GM18858 (cell line): ENCODE results near the gene OPCML.

ENCODE experiments used
- ATAC-seq: cut with Tn5 transposase; IDR thresholded peaks from one replicate; pipeline ENCODE4 v1.9.1; 2021; ENCODE audit not compliant: unreplicated experiment

The OPCML gene

DNA sequence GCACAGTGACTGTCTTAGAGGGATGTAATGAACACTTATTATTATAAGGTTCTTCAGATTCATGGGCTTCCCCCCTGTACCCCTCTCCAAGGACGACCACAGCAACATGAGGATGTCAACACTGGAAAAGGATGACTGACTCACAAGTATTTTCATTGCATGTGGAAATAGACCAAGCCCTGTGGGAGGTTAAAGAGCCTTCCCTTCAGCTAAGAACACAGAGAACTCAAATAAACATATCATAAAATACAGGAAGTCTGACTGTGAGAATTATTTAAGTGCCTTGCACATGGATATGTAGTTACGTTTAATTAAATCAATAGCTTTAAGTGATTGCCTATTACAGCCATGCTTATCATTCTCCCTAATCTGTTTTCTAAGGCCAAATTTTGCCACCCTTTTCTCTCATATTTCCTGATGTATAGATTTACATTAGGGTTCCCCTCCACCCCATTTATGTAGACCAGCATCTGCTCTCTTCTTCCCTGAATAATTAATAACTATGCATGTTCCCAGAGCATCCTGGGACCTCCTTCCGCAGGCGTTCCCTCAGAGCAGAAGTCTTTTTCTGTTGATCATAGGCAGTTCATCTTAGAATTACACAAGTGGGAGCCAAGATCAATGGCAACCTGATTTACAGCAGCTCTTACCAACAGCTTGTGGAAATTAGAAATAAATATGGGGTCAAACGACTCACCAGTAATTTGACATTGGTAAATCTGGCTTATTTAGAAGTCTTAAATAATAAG lies 226.9 kb downstream of the OPCML start:
- no peak for ATAC-seq

DNA sequence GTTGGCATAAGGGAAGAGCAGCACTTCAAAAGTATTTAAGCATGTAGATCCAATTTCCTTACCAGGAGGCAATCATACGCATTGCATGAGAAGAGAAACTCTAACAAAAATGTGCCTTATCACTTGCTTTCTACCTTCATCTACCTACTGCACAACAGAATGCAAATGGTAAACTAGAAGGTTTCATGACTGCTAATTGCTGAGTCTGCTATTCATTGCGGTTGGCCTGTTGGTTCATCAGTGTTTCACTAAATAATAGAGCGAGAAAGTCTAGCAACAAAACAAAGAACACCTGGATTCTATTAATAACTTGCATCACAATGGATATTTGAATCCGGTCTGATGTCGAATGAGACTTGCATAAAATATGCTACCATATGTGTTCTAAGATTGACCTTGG lies 229.0 kb downstream of the OPCML start:
- ATAC-seq = no peak

DNA sequence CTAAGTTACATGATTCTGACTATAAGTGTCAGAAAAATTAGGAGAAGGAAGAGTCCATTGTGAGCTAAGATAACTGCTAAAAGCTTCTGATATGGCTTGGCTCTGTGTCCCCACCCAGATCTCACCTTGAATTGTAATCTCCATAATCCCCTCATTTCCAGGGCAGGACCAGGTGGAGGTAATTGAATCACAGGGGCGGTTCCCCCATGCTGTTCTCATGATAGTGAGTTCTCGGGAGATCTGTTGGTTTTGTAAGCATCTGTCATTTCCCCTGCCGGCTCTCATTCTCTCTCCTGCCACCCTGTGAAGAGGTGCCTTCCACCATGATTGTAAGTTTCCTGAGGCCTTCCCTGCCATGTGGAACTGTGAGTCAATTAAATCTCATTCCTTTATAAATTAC lies 230.2 kb downstream of the OPCML start:
- no peak for ATAC-seq

DNA sequence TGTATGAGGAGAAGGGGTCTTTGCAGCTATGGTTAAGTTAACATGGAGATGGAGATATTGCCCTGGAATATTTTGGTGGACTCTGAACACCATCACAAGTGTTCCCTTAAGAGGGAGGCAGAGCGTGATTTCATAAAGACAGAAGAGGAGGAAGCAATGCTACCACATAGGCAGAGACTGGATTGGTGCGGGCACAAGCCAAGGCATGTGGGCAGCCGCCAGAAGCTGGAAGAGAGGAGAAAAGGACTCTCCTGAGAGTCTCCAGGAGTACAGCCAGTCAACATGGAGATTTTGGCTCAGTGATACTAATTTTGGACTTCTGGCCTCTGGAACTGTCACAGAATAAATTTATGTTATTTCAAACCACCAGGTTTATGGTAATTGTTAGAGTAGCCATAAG lies 231.6 kb downstream of the OPCML start:
- ATAC-seq = no peak

DNA sequence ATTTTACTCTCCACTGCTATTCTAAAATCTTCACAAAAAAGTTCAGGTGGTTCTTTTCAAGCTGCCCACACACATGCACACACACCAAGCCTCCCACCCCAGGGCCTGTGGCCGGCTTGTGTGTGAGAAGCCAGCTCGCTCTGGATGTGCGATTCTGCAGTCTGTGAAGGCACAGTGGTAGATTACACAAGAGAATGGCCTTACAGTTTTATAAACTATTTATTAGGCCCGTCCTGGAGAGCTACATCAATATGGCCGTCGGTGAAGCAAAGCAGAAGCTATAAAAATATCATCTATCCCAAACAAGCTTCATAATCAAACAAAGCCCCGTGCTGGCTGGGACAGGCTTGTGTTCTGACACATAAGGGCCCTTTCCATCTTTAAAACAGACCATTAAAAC lies 240.5 kb downstream of the OPCML start:
- ATAC-seq = no peak

DNA sequence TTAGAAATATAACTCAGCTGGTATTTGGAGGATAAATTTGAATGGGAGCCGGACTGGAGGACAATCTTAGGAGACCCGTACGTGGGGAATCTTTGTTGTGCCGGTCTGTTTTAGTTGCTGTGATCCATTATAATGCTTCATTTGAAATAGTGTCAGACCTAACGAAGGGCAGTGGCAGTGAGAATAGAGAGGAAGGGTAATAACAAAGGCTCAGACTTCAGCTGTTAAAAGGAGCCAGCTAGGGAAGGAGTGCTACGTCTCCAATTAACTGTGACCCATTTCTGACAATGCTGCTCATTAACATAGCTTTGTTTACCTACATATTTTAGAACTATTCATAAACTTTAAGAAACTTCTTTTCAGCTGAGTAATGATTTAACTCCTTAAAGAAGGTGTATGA lies 246.9 kb downstream of the OPCML start:
- no peak for ATAC-seq

DNA sequence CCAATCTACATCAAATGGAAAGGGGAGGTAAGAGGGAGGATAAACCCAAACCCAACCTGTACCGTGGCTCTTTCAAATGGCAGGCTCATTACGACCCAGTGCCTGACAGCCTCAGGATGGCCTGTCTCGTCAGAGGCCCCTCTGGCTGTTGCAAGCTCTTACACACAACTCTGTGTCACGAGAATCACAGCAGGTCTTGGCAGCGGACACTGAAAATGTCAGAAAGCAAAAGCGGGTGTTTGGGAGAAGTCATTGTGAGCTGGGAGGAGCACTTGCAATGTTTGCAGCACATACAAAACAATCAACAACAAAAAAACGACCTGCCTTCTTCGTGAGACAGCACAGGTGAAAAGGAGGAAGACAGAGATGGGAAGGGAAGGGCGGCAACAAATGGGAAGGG lies 248.1 kb downstream of the OPCML start:
- no peak for ATAC-seq

DNA sequence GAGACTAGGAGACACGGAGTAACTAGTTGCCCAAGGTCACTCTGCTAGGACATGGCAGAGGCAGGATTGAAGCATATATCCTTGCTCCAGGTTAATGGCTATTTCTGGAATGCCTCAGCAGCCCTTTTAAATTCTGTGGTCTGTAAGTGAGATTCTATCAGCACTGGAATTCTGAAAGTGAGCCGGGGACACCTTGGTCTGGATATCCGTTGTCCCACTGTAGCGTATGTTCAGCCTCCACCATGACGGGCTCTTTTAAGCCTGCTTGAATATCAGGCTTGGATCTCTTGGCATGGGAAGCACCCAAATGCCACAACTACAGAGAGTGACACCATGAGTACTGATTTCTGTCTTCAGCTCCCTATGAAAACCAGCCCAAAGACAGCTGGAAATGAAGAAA lies 254.4 kb downstream of the OPCML start:
- ATAC-seq = no peak

DNA sequence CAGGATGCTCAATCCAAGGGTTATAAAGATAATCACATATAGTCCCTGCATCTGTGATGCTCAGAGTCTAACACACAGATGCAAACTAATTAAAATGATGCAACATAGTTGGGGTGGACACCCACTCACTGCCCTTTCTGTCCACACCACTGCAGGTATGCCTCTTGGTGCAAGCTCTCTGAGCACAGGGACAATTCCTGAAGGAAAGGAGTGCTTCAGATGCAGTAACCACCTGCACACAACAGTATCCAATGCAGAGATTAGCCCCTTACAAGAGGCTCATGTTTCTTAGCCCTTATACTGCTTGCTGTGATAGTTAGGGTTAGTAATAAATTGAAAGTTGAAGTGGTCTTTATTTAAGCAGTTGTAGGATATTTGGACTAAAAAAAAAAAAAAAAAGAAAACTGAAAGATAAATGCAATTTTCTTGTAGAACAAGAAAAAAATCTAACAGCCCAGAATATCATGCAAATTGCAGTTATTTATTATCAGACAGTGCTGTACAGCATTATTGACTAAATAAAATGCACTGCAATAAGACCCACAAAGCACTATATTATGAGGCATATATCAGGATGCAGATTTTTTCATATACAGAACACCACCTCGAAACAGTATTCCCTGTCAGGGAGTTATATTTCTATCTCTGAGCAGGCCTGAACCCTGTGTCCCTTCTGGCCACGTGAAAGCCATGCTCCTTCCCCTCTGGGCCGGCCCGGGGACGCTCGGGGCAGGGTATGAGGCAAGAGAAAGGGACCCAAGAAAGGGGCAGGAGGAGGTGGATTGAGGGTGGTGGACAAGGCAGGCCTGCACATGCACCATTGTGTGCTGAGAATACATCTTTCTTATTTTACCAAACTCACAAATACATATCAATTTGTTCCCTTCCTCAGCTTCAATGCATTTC lies 260.2 kb downstream of the OPCML start:
- ATAC-seq = no peak

DNA sequence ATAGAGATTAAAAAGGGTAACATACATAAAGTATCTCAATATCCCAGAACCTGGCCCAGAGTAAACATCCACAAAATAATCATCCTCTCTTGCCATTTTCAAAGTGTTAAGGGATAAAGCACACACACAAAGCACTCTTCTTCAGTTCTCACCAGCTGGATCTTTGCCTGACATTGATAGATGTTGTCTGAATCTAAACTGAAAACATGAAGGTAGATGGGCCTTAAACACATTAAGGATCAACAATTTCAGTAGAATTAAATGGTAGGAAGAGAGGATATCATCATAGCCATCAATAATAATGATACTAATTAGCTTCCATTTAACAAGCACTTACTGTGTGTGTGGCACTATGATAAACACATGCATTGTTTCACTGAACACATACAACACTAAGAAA lies 261.1 kb downstream of the OPCML start:
- no peak for ATAC-seq

DNA sequence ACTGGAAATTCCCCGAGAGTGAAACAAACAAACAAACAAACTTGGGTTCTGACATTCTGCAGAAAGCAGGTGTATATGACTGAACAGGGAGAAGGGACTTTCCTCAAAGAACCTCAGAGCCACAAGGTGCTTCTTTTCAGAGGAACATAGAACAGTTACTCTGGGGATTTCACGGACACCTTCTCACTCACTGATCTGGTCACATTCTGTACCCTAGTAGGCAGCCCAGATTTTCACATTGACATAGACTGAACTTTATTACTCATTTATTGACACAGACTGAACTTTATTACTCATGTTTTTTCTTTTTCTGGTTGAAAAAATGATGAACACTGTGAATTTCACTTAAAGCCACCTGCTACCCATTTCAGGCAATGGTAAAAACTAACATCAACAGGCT lies 263.0 kb downstream of the OPCML start:
- peak; percentile 97 for ATAC-seq

DNA sequence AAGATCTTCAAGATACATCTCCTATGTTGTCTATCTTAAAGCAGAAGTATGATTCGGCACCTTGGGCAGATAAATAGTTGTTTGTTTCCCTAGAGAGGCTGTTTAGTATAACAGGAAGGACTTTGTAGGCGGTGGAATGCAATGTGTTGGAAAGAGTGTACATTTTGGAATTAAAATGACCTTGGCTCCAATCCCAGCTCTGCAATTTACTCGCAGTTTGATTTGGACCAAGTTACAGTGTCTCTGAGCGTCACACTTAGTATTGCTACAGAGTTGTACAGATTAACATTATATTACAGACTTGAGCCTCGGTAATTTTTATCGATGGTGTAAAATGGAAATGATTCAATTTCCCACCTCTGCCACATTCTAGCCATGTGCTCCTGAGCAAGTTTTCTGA lies 265.3 kb downstream of the OPCML start:
- ATAC-seq = no peak

DNA sequence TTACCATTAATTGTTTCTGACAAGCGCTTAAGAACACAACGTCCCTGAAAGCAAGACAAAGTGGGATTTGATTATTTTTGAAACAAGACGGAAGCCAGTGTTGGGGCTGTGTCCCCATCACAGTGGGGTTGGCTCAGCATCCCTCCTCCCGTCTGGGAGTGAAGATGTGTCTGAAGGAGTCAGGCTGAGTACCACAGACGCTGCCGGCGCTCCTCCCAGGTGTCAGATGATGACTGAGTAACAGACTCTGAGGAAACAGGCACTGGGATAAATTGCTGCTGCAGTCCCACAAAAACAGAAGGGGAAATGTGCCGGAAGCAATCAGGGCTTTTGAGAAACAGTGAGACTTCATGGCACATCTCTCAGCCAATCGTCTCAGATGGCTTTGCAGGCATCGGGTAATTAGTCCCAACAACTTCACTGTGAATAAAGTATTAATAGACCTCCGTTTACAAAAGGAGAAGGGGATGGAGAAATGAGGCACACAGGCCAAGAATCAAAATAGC lies 266.7 kb downstream of the OPCML start:
- no peak for ATAC-seq

DNA sequence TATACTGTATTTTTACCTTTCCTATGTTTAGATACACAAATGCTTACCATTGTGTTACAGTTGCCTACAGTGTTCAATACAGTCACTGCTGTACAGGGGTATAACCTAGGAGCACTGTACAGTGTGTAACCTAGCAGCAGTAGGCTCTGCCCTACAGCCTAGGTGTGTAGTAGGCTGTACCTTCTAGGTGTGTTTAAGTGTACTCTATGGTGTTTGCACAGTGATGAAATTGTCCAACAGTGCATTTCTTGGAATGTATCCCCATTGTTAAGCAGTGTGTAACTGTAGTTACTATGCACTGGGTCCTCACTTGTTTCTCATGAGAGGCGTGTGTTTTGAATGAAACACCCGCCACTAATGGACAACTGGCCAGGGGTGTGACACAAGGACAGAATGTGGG lies 269.0 kb downstream of the OPCML start:
- no peak for ATAC-seq

DNA sequence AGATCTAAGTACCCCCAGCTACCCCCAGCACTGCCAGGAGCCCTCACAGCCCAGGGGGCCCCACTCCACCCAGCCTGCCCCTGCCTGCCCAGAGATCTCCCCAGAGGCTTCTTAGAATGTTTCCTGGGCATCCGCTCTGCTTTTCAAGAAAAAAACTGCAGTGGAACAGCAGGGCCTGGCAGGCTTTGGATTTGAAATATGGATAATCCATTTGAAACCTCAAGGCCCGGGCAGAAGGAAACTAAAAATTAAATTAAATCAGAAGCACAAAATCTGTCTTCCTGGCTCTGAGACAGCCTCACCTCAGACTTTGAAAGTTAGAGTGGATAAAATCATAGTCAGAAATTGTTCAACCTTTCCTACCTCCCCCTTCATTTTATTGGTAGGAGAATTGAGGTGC lies 273.6 kb downstream of the OPCML start:
- no peak for ATAC-seq

DNA sequence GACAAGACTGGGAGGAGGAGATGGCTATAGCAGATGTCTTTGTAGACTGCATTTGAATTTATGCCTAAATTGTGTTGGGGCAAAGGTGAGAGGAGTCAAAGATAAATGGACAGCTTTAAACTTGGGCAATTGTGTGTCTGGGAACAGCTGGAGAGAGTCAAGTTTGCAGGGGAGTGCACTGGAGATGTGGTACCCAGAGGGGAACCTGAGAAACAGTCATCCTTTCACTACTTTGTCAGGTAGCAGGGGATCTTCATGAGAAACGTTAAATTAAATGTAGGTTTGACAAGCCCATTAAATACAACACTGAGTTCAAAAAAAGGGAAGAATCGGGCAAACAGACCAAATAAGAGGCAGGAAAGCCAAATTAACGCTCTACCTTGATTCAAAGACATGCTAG lies 277.7 kb downstream of the OPCML start:
- ATAC-seq = no peak

DNA sequence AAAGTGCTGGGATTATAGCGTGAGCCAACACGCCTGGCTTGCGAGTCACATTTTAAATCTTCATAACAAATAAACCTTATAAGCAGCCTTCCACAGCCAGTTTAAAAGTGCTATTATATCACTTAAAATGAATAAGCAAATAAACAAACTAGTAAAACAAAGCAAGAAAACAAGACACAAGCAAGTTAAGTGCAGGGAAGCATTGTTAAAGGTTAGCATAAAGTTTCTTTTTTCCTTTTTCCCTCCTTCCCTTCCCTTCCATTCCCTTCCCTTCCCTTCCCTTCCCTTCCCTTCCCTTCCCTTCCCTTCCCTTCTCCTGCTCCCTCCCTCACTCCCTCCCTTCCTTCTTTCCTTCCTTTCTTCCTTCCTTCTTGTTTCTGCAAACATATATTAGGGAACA lies 278.7 kb downstream of the OPCML start:
- no peak for ATAC-seq

DNA sequence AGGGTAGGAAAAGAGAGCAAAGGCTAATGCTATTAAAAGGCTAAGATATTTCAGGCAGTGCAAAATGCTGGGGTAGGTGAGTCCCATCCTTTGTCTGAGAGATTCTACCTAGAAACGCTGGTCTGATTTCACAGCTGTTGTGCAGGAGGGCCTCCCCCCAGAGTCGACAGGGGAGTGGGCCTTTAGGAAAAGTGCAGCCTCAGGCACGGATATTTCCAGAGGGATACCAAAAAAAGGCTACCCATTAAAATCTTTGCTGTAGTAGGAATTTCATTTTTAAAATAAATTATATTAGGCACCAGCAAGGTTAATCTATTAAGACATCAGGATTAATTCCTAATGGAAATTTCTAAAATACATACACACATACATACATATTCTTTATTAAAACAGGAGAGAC lies 280.5 kb downstream of the OPCML start:
- ATAC-seq = no peak

DNA sequence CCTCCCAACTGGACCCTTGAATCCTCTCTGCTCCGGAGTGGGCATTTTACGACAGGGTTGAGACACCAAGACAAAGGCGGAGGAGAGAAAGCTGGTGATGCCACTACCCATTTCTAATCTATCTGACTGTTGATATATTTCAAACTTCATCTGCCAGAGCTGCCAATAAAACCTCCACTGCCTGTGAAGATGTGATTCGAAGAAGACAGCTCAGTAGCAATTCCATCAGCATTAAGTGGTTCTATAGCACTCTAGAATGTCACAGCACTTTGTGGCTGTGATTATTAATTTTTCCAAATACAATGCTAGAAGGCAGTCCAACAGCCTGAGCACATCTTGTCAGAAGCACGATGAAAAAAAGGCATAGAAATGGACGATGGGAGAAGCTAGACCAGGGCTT lies 282.8 kb downstream of the OPCML start:
- no peak for ATAC-seq

DNA sequence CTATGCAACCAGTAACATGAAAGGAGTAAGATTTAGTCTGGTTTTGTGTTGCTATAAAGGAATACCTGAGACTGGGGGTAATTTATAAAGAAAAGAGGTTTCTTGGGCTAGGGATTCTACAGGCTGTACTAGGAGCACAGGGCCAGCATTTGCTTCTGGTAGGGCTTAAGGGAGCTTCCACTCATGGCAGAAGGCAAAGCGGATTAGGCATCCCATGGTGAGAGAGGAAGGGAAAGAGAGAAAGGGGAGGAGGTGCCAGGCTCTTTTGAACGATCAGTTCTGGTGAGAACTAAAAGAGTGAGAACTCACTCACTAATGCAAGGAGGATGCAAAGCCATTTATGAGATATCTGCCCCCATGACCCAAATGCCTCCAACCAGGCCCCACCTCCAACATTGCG lies 283.2 kb downstream of the OPCML start:
- no peak for ATAC-seq

DNA sequence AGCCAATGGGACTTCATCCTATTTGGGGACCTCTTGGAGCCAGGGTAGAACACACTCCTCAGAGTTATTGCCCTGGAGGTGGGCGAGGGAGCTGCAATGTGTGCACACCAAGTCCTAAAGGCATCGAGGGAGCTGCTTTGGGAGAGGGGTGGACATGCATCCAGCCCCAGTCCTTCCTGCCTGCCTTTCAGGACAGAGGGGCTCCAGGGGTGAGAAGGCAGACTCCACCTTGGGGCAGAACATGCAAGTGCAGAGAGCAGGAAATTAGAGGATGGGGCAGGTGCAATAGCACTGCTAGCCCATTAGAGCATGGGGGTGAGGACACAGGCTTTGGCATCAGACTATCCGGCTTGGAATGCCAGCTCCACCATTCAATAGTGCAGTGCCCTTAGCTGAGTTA lies 288.5 kb downstream of the OPCML start:
- no peak for ATAC-seq

DNA sequence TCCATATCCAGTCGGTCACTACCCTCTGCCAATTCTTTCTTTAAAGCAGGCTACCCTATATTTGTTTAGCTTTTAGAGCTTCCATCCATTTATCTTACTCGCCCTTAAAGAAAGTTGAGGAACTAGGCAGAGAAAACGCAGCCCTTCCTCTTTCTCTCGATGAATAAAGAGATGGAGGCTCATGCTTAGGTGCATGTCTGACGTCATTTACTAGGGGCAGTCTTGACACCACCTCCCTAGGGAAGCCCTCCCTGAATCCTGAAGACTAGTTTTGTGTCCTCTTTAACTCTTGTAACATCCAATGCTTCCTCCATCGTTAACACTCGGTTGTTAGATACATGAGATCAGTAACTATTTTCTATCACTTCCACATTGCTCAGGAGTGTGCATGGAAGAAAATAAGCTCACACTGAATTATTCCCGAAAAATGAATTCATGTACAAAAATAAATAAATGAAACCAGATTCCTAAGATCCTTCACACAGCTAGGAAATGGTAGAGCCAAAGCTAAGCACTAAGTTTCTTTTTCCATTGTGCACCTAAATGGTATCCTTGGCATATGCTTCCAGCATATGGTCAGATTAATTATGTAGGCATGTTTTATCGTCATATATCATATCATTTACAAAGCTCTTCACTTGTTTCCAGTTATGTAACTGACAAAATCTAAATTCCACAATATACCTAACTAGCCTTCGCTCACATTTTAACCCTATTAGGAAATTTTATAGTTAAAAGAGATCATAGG lies 291.2 kb downstream of the OPCML start:
- ATAC-seq = no peak
